Activated effector memory CD4-positive, alpha-beta T cell treated with anti-CD3 and anti-CD28 coated beads, Interleukin-2, amount 50 U/mL, for 16 hours (primary cell): ENCODE data around the gene MPDZ.

Experiments
- DNase-seq: peaks from one replicate; pipeline ENCODE4 v3.0.0-alpha.2; 2020

MPDZ gene

GRCh38 chr9:13128266-13128860 lies 151.1 kb downstream of the MPDZ start:
- DNase-seq: no peak

DNA sequence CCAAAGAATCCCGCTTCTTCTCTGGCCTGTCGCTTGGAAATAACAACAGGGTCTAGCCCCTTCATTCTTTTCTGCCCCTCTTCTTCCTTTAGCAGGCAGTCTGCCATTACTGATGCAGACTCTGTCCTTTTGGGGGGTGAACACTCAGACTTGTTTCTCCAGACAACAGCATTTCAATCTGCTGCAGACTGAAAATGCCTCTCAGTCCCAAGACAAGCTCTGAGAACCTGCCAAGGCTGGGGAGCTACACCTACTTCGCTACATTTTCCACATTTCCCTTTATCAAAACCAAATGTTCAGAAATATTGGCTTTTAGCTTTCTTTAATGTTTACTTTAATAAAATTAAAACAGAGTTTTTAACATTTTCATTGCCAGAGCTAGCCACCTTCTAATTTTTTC lies 152.4 kb downstream of the MPDZ start:
- DNase-seq: no peak

- no peak for DNase-seq
Observed at GRCh38 chr9:13125261-13125660, 154.2 kb downstream of the MPDZ start.

GRCh38 chr9:13122756-13123369 lies 156.6 kb downstream of the MPDZ start:
- DNase-seq: no peak

DNA sequence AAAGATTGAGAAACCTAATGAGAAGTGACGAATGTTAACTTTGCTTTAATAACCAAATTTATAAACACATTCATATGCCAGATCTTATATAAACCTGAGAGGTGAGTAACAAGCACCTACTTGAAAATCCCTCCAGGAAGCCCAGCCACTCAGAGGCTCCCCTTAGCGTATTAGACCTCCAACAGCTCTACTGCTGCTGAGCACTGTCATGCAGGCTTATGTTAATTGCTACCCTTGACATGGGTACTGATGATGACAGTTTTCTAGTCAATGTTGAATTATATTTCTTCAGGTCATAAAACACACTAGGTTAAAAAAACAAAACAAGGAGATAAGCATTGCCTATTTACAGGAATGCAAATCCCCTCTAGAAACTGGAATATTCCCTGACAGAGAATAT lies 161.2 kb downstream of the MPDZ start:
- DNase-seq: no peak

GRCh38 chr9:13116292-13116691 lies 163.2 kb downstream of the MPDZ start:
- DNase-seq: no peak

DNA sequence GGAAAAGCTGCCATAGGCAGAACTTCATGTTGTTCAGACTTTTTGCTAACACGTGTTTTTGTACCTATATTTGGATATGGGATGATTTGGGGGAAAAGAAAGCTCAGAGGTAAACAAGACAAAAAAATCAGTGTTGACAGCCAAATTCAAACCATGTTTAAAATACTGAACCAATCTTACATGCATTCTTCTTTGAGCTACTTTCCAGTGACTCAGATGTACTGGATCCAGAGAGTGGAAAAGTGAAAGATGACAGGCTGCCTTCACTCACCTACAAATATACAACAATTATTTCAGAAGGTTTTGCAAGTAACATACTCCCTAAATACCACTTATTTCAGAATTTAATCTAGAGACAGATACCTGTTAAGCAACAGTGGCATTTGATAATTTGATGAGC lies 165.7 kb downstream of the MPDZ start:
- DNase-seq: no peak

GRCh38 chr9:13113216-13113615 lies 166.3 kb downstream of the MPDZ start:
- DNase-seq: no peak

DNA sequence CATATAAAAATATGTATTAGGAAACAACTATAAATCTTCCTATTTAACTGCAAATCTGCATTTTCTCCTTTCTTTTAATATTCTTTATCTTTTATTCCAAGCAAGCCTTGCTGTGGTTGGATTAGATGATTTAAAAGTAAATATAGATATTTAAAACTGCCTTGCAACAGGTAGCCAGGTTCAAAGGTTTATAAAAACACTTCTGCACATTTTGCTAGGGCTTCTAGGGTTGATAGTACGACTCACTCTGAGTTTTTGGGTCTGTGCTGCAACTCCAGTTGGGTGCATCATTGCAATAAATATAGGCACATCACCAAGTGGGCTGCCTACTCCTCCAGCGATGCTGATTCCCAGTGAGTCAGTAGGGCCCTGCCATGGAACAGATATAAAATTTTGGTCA lies 167.7 kb downstream of the MPDZ start:
- DNase-seq: no peak

GRCh38 chr9:13110766-13111417 lies 168.6 kb downstream of the MPDZ start:
- no peak for DNase-seq

- DNase-seq: no peak
Observed at GRCh38 chr9:13109781-13110180, 169.7 kb downstream of the MPDZ start.

GRCh38 chr9:13107008-13107407 lies 172.5 kb downstream of the MPDZ start:
- DNase-seq: no peak

GRCh38 chr9:13100914-13101572 lies 178.4 kb downstream of the MPDZ start:
- no peak for DNase-seq

GRCh38 chr9:13095056-13095455 lies 184.4 kb downstream of the MPDZ start:
- no peak for DNase-seq

- DNase-seq: no peak
Observed at GRCh38 chr9:13090628-13091027, 188.9 kb downstream of the MPDZ start.

- no peak for DNase-seq
Observed at GRCh38 chr9:13089666-13090065, 189.8 kb downstream of the MPDZ start.

DNA sequence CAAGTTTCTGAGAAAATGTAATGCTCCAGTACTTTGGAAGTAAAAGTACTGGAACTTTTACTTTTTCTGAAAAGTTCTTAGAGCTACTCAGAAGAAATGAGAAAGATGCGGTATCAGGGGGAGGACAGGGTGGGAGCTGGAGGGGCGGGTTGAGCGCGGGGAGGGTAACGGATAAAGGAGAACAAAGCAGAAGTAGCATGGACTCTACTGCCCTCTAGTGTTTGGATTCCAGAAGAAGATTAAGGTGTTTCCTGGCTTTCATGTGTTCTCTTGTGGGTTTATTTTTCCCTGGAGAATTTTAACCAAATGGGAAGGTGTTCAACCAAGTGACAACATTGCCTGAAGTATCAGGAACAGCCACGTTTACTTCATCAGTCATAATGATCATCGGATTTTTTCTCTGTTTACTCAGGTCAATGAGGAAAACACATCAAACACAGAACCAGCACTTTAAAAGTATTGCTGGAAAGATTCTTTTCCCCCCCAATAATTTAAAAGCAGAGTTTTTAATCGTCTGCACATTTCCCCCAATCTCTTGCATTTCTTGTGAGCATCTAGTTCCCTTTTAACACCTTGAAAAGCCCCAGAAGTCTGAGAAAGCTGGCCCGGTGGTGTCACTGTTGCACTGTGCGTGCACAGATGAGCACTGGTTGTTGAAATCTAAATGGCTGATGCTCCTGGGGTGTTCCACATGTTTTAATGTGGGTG lies 190.6 kb downstream of the MPDZ start:
- no peak for DNase-seq

GRCh38 chr9:13083963-13084528 lies 195.4 kb downstream of the MPDZ start:
- no peak for DNase-seq

DNA sequence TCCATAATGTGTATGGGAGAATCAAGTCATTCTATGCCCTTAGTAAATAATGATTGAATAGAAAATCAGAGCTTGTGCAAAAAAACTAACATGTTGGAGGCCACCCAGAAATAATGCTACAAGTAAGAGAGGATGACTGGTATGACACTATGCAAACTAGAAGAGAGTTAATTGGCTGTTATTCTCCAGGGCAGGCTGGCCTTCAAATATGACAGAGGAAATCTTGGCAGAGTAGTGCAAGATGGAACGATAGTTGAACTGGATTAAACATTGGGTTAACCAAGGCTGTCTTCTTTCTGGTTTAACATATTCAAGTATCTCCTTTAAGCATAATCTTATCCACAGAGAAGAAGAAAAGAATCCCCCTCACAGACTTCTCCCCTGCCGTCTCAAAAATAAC lies 196.1 kb downstream of the MPDZ start:
- DNase-seq: no peak

GRCh38 chr9:13082796-13083195 lies 196.7 kb downstream of the MPDZ start:
- DNase-seq: no peak

- no peak for DNase-seq
Observed at GRCh38 chr9:13078164-13078563, 201.3 kb downstream of the MPDZ start.

DNA sequence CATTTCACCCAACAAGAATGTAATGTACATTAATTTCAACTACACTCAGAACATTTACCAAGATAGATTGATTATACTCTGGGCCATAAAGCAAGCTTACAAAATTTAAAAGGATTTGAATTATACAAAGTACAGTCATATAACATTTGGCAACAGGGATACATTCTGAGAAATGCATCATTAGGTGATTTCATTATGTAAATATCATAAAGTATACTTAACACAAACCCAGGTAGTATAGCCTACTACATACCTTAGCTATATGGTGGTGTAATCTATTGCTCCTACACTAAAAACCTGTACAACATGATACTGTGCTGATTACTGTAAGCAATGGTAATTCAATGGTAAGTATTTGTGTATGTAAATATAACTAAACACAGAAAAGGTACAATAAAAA lies 202.9 kb downstream of the MPDZ start:
- DNase-seq: no peak

GRCh38 chr9:13071921-13072320 lies 207.6 kb downstream of the MPDZ start:
- DNase-seq: no peak
